ACHN (cell line): ENCODE measurements around the gene EMP2.
"Not testable (repeated sequence)": the region's sequence is repeated elsewhere in the genome, so short reads cannot be mapped to it uniquely, and the experiment has no call there.

Experiments used
- DNase-seq: peaks from one replicate; pipeline ENCODE4 v3.0.0-alpha.2; 2015
- in situ Hi-C: cut with HindIII; loops from 2 replicates; pipeline ENCODE4 v1.10.0; 2017; ENCODE audit warnings: low sequenced_read_pairs, low pct_ligation_motif_present, low pct_unique_long_range_greater_than_20kb

The EMP2 gene

GRCh38 chr16:10511829-10512228 lies 68.6 kb downstream of the EMP2 start:
- no peak for DNase-seq
- in situ Hi-C loops: loop anchor here (25.0 kb wide), 2 partner anchors 200 to 225 kb away; partner anchors contain the start of gene NUBP1

DNA sequence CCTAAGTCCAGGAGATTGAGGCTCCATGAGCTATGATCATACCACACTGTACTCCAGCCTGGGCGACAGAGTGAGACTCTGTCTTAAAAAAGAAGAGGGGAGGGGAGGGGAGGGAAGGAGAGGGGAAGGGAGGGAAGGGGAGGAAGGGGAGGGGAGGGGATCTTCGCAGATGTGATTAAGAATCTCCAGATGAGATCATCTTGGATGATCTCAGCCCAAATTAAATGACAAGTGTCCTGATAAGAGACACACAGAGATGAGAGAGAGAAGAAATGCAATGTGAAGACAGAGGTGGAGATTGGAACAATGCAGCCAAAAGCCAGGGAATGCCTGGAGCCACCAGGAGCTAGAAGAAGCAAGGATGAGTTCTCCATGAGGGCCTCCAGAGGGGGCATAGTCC lies 70.1 kb downstream of the EMP2 start:
- in situ Hi-C loops: loop anchor here (25.0 kb wide), 2 partner anchors 198 to 227 kb away; partner anchors contain the start of gene NUBP1
- no peak for DNase-seq

DNA sequence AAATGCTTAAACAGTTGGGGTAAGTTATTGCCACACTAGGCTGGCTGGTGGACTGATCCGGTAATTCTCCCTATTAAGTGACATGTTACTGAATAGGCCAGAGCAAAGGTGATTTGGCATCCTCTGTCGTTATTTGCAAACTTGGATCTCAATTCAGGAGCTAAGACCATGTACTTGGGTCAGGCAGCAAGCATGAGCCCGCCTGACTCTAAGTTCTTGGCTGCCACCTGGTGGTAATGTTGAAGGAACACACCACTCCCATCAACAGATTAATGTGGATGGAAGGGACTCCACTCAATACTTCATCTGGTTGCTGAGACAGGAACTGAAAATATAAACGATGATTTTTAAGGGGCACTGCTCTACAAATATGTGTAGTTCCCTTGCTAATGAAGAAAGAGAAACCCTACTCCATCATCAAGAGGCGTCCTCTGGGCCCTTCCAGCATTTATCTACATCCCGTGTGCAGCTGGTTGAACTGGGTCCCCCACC lies 70.8 kb downstream of the EMP2 start:
- peak; percentile 83 for DNase-seq
- in situ Hi-C loops: loop anchor here (25.0 kb wide), 2 partner anchors 197 to 228 kb away; partner anchors contain the start of gene NUBP1

- in situ Hi-C loops: loop anchor here (25.0 kb wide), 2 partner anchors 193 to 232 kb away; partner anchors contain the start of gene NUBP1
- DNase-seq: not testable (repeated sequence)
Measured at GRCh38 chr16:10505286-10505685, 75.1 kb downstream of the EMP2 start.

DNA sequence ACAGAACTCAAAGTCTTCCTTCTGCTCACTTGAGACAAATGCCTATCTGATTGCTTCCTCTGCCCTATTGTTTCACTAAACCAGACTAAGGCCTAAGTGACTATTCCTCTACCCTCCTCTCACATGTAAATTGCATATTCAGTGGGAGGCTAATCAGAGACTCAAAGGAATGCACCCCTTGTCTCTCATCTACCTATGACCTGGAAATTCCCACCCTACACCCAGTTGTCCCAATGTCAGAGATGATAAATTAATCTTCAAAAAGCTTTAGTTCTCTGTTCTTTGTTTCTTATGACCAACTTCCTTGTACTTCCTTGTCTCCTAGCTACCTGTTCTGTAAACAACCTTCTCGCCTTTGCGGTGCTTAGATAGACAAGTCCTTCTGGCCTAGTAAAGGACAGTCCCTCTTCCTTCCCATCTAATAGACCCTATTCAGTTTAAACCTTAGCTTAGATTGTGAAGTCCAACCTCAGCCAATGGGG lies 76.0 kb downstream of the EMP2 start:
- in situ Hi-C loops: loop anchor here (25.0 kb wide), 2 partner anchors 192 to 233 kb away; partner anchors contain the start of gene NUBP1
- no peak for DNase-seq

DNA sequence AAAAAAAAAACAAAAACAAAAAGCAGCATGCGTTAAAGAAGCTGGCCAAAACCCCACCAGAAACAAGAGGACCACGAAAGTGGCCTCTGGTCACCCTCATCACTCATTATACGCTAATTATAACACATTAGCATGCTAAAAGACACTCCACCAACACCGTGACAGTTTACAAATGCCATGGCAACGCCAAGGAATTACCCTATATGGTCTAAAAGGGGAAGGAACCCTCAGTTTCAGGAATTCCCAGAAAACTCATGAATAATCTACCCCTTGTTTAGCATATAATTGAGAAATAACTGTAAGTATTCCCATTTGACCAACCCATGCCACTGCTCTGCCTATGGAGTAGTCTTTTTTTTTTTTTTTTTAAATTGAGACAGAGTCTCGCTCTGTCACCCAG lies 77.6 kb downstream of the EMP2 start:
- no peak for DNase-seq
- in situ Hi-C loops: loop anchor here (25.0 kb wide), 2 partner anchors 190 to 235 kb away; partner anchors contain the start of gene NUBP1

GRCh38 chr16:10501016-10501607 lies 79.3 kb downstream of the EMP2 start:
- in situ Hi-C loops: loop anchor here (25.0 kb wide), 2 partner anchors 189 to 236 kb away; partner anchors contain the start of gene NUBP1
- DNase-seq: no peak

GRCh38 chr16:10500582-10500981 lies 79.8 kb downstream of the EMP2 start:
- DNase-seq: no peak

GRCh38 chr16:10497132-10498101 lies 83.0 kb downstream of the EMP2 start:
- DNase-seq: no peak
- in situ Hi-C loops: no loop called here

More at GRCh38 chr16:10500582-10500981, 79.8 kb downstream of the EMP2 start:
- in situ Hi-C loops: loop anchor here (25.0 kb wide), 2 partner anchors 188 to 237 kb away; partner anchors contain the start of gene NUBP1

DNA sequence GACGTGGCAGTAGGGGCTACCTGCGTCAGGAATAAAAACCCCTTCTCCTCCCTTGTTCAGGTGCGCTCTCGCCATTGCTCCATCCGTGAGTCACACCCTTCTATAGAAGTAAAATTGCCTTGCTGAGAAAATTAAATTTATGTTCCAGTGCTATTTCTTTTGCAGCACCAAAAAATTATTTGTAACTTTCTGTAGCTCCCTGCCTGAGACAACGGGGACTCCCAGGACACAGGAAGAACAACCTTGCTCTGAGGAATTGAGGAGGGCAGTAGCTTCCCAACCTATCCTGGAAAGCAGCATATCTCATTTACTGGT lies 85.4 kb downstream of the EMP2 start:
- in situ Hi-C loops: no loop called here
- DNase-seq: no peak

- in situ Hi-C loops: no loop called here
- DNase-seq: no peak
Measured at GRCh38 chr16:10494343-10495030, 85.9 kb downstream of the EMP2 start.

- in situ Hi-C loops: no loop called here
- no peak for DNase-seq
Measured at GRCh38 chr16:10493276-10493675, 87.1 kb downstream of the EMP2 start.

- no peak for DNase-seq
- in situ Hi-C loops: no loop called here
Measured at GRCh38 chr16:10490141-10490540, 90.3 kb downstream of the EMP2 start.

GRCh38 chr16:10485698-10486382 lies 94.6 kb downstream of the EMP2 start:
- in situ Hi-C loops: no loop called here
- no peak for DNase-seq

- DNase-seq: no peak
- in situ Hi-C loops: no loop called here
Measured at GRCh38 chr16:10485159-10485558, 95.2 kb downstream of the EMP2 start.

DNA sequence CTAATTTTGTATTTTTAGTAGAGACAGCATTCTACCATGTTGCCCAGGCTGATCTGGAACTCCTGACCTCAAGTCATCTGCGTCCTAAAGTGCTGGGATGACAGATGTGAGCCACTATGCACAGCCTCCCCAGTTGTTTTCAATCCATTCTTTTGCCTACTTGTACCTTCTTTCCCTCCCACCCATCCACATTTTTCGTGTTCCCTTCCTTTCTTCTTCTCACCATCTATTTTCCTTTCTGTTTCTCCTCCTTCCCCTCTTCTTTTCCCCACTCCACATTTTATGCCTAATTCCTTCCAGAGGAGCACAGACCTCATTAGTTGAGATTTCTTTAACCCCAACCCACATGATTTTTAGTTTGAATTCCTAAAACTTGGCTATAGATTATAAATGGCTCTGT lies 100.2 kb downstream of the EMP2 start:
- no peak for DNase-seq
- in situ Hi-C loops: no loop called here
